Iris pigment epithelial cell (primary cell): ENCODE data around the gene HMX1.

Source experiments
- DNase-seq: peaks from one replicate; pipeline ENCODE4 v3.0.0-alpha.2; 2011; ENCODE audit warnings: low read depth

Gene HMX1

DNA sequence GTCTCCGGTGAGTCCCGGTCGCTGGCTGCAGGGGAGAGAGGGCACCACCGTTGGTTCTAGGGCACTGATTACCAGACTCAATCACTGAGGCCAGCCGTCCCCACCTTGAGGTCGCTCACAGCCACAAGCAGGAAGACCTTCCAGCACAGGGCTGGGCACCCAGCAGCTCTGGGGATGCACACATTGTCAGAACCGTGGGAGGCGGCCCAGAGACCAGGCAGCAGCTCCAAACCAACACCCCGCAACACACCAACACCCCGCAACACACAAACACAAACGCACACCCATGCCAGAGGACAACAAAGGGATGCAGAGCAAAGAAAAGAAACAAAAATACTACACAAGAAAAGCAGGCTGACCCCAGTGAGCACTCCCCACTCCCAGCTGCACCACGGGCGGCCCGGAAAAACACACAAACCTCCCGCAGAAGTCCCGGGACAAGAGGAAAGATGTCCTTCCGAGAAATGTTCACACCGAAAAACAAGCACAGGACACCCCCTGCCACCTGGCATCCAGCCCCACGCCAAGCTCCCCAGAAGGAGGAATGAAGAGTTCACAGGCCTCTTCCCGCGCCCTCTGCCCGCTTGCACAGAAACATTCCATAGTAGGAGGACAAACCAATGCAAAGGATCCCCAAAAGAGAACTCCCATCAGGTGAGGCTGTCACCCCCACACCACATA, 3.2 kb downstream of the HMX1 start:
- DNase-seq = no peak

DNA sequence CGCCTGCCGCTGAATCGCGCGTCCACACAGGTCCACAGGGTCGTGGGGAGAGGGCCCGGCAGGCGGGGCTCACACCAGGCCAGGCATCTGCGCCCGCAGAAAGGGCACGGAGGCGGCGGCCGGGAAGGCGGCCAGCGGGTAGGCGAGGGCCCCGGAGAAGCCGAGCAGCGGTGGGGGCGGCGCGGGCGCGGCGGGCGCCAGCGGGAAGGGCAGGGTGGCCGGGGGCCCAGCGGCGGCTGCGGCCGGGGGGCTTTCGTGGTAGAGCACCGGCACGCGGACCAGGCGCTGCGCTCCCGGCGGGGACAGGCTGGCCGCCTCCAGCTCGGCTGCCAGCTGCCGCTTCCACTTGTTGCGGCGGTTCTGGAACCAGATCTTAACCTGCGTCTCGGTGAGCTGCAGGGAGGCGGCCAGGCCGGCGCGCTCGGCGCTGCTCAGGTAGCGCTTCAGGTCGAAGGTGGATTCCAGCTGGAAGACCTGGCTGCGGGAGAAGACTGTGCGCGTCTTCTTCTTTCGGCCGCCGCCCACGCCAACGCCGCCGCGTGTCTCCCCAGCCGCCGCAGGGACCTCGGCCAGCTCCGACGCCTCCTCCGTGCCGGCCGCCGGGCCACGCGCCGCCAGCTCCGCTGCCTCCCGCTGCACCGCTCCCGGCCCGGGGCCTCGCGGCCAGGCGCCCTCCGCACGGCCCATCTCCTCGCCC, 3.9 kb downstream of the HMX1 start:
- no peak for DNase-seq

DNA sequence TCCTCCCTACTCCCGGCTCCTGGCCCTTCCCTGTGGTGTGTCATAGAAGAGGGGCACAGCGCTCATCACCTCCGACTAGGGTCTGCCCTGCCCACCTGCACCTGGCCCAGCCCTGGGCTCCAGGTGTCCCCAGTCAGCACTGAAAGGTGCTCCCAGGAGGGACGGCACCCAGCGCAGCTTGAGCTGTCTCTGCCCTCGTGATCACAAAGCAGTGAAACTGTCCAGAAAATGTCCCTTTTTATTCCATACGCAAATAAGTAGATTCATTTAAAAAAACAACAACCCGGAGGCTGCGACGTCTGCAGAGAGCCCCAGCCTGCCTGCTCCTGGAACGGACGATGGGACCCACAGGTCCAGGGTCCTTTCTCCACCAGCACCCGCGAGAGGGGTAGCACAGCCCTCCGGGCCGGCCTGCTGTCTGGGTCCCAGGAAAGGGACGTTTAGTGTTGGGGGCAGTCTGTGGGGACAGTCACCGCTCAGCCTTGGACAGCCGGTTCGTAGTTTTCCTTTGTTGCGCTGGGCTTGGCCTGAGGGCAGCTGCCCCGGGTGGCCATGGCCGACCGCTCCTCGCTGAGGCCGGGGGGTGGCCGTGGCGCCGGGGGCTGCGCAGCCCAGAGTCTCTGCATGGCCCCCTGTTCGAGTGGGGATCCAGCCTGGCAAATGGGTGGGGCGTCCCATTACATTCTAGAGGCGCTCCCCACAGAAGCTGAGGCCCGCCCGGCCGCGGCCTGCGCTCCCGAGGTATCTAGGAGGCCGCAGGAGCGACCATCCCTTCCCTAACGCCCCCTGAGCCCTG, 4.6 kb downstream of the HMX1 start:
- no peak for DNase-seq

DNA sequence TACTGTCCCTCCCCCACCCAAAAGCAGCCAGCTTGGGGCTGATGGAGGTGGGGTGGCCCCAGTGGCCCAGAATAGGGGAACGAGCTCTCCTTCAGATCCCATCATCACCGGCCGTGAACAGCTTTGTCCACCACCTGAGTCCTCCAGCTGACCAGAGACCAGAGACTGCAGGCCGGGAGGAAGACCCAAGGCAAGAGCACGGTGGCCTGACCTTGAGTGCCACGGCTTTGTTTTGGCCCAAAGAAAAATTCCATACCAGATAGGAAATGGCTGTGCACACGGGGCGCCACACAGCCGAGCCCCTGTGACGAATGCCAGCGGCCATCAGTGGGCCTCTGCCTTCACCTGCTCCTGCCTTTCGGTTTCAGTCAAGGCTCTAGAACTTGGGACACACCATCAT, 5.2 kb downstream of the HMX1 start:
- DNase-seq = no peak

DNA sequence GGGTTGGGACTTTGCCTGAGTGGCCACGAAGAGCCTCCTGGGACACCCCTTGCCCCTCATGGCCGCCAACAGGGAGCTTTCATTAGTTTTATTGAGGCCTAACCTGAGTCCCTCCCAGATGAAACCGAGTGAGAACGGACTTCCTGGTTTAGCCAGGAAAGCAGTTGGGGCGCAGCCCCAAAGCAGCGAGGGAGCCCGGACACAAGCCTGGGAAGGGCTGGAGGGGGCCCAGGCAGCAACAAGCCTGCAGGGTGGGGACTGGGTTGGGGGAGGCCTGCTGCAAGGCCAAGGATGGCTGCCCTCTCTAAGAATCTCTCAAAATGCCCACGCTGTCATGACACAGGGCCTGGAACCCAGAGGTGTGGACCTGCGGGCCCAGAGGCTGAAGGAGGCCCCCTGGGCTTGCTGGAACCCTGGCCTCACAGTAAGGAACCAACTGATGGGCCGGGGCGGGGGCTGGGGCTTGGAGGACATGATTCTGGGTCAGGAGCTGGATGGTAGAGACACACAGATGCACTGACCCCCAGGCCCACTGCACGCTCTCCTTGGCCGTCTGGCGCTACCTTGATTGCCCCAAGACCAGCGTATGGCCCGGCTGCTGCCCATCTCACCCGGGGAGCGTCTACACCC, 5.8 kb downstream of the HMX1 start:
- no peak for DNase-seq

GRCh38 chr4:8864912-8865680, 6.5 kb downstream of the HMX1 start:
- DNase-seq = no peak

- no peak for DNase-seq
Observed at GRCh38 chr4:8863686-8864682, 7.7 kb downstream of the HMX1 start.

DNA sequence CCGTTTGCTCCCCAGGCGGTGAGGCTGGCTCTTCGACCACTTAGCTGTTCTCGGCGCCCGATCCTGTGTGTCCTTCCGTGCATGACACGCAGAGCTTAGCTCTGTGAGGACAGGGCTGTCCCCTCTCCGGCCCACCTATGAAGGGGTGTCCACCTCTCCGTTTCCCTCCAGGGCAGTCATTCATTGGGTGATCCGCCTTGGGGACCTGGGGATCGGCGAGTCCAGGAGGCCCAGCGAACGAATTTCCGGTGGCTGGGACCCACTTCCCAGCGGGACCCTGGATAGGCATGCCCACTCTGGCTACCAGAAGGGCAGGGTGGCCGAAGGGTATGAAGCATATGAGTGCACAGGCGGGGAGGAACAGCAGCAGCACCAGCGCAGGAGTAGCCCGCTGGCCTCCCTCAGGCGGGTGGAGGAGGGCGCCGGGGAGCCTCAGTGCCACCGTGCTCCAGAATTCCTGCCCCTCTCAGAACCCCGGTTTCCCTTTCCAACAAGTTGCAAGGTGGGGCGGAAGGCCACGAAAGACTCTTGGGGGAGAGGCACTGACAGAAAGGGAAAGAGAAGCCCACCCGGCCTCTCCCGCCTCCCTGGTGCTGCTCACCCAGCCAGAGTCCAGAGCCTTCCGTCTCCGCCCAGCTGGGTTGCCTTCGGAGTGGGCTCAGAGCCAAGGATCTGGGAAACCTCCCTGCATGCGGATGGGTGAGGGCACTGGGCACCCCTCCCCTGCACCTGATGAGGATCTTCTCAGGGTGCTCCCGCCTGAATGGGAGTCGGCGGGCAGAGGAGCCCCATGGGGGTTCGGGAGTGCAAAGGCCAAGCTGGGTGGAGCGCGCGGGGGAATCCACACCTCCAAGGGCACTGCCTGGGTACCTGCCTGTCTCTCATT, 8.6 kb downstream of the HMX1 start:
- DNase-seq = no peak

- DNase-seq = no peak
Observed at GRCh38 chr4:8862334-8862733, 9.3 kb downstream of the HMX1 start.

- DNase-seq = no peak
Observed at GRCh38 chr4:8861576-8862295, 9.9 kb downstream of the HMX1 start.

DNA sequence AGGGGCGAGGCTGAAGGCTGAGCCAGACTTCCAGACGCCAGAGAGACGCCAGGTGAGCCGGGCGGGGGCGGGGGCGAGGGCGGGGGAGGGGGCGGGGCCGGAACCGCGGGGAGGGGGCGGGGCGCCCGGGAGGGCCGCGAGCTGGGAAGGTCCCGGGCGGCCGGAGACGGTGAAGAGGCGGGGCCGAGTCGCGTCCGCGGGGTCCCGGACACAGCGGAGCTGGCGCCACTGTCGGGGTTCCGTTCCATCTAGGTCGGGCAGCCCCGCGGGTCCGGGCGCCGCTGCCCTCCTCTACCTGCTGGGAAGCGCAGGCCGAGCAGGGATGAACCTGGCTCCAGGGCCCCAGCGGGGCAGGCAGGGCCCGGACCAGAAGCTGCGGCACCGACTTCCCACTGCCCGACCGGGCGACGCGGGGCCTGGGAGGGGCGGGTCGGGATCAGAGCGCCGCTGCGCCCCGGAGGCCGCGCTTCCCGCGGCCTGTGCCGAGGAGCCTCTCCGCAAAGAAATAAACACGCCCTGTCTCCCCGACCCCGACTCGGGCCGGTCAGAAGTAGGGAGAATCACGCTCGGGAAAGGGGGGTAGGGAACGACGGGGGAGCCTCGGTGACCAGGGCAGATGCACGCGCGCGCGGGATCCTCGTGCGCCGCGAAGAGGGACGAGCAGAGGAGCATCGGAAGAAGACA, 10.6 kb downstream of the HMX1 start:
- DNase-seq = no peak

DNA sequence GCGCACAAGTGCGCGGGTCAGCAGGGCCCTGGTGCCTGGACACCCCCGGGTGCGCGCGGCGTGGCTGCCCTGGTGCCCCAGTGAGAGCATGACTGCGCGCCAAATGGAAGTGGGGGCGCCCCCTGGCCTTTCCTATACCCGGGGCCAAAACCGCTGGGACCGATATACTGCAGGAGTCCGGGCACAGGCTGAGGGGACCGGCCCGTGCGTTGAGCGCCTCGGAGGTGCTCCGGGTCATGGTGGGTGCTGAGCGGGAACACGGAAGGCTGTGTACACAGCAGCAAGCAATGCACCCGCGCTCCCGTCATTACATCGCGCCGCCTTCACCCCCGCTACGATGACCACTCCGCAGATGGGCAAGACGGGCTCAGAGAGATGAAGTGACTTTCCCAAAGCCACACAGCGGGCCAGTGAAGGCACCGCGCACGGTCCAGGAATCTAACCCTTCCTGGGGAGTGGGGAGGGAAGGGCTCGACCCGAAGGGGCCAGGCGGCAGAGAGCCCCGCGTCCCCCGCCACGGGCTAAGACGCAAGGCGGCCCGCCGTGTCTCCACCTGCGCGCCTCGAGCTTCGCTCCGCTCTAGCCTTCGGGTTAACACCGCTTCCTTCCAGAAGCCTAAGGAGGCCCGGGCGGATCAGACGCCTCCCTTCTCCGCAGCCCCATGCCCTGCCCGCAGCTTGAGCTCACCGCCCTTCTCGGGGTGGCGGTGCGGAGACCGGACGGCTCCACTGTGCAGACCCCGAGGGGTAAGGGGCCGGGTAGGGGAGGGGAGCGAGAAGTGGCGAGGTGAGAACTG, 11.3 kb downstream of the HMX1 start:
- DNase-seq = no peak

DNA sequence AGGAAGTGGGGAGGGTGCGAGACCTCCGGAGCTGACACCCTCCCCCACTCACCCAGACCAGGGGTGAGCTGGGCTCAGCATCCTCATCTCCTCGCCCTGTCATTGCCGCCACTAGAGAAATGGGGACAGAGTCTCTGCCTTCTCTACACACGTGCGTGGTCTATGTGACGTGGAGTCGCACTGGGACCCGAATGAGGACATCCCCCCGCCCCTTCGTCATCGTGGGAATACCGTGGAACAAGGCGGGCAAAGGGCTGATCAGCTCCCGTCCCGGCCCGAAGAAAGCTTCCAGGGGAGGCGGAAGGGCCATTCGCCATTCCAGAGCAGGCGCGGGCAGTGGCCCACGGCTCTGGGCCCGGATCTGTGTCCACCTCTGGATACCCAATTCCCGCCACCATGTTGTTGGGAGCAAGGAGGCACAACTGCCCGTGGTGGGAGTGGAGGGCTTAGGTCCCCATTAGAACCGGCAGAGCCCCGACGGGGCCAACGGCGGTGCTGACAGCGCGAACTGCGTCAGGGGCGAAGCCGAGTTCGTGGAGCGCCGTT, 12.0 kb downstream of the HMX1 start:
- DNase-seq = no peak

DNA sequence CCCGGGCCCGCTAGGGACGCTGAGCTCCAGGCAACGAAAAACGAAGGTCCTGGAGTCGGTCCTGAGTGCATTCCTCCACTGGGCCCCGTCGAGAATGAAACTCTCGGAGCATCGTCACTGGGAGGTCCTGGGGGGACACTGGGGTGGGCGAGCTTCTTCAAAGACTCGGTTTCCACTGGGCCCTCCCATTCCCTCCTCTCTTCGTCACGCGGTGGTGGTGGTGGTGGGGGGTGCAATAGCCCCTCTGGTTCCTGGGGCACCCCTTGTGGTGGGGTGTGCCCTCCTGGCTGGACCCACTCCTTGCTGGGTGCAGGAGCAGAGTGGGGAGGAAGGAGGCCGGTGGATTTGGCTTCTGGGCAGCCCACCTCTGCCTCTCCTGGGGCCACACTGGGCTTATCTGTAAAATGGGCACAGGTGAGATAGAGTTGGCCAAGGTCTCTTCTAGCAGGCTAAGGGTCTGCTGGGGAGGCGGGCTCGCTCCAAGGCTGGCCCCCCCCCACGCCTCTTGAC, 12.9 kb downstream of the HMX1 start:
- no peak for DNase-seq

- no peak for DNase-seq
Observed at GRCh38 chr4:8857766-8858700, 13.6 kb downstream of the HMX1 start.
